Bladder microvascular endothelial cell (primary cell): ENCODE measurements around the gene RBCK1. TPM values are rescaled to one million over a fixed set of nuclear protein-coding genes. Genes with fewer than 3 reads are reported as not detected.

ENCODE experiments used
- total RNA-seq: library from RNA; depleted of rRNA; stranded (reverse); fragments of >200 nt; gene quantifications from 2 replicates; pipeline ENCODE4 v1.2.3, GENCODE V29; 2014

The RBCK1 gene
- 57.3 and 88.6 TPM in 2 replicates for total RNA-seq

GRCh38 chr20:407953-408842, at the start of gene RBCK1:
Gene RBCK1 (plus strand): TSS chr20:408299. CDS start chr20:408758, 459 bp downstream.

GRCh38 chr20:462199-462991, 54.3 kb downstream of the RBCK1 start, which contains the start of gene TBC1D20:
Gene TBC1D20 (minus strand): TSS chr20:462533. CDS start chr20:462405, 128 bp downstream.

Other genes starting within 250 kb of the RBCK1 start
- gene DEFB128, start 218.6 kb upstream of the RBCK1 start, total RNA-seq: not detected in 2 replicates
- not detected in 2 replicates for gene DEFB129, start 181.0 kb upstream of the RBCK1 start, total RNA-seq
- not detected in 2 replicates for gene DEFB132, start 150.6 kb upstream of the RBCK1 start, total RNA-seq
- 3.6 and 4.2 TPM in 2 replicates for gene C20orf96, start 117.5 kb upstream of the RBCK1 start, total RNA-seq
- gene ZCCHC3, start 110.7 kb upstream of the RBCK1 start, total RNA-seq: 13.4 and 14.6 TPM in 2 replicates
- 3.6 and 5.1 TPM in 2 replicates for gene SOX12, start 82.7 kb upstream of the RBCK1 start, total RNA-seq
- gene NRSN2, start 61.2 kb upstream of the RBCK1 start, total RNA-seq: 13.6 and 22.8 TPM in 2 replicates
- 30.4 and 36.3 TPM in 2 replicates for gene TRIB3, start 27.5 kb upstream of the RBCK1 start, total RNA-seq
- 14.2 and 36.6 TPM in 2 replicates for gene TBC1D20, start 54.2 kb downstream of the RBCK1 start, total RNA-seq
- gene CSNK2A1, start 135.5 kb downstream of the RBCK1 start, total RNA-seq: 61.2 and 154 TPM in 2 replicates
- gene TCF15, start 202.0 kb downstream of the RBCK1 start, total RNA-seq: 1.6 and 3.7 TPM in 2 replicates
- gene SRXN1, start 244.9 kb downstream of the RBCK1 start, total RNA-seq: 25.2 and 30.1 TPM in 2 replicates